Measurements from ENCODE around the gene VPS13C.

DNA sequence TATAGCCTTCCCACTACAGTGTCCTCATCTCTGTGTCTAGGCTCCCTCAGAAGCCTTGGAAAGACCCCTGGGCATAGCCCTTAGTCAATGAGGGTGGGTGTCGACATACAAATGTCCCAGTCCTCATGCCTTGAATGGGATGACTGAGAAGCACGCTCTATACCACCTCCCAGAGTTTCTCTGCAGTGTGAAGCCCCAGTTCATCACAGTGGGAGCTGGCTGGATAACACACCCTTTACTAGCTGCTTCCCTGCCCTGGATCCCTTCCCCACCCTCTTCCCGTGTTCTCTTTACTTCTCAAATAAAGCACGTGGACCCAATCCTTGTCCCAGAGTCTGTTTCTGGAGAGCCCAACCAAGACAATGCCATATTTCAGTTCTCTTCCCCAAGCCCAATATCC lies 239.3 kb downstream of the VPS13C start:
- TF ChIP-seq, protein P1, sequence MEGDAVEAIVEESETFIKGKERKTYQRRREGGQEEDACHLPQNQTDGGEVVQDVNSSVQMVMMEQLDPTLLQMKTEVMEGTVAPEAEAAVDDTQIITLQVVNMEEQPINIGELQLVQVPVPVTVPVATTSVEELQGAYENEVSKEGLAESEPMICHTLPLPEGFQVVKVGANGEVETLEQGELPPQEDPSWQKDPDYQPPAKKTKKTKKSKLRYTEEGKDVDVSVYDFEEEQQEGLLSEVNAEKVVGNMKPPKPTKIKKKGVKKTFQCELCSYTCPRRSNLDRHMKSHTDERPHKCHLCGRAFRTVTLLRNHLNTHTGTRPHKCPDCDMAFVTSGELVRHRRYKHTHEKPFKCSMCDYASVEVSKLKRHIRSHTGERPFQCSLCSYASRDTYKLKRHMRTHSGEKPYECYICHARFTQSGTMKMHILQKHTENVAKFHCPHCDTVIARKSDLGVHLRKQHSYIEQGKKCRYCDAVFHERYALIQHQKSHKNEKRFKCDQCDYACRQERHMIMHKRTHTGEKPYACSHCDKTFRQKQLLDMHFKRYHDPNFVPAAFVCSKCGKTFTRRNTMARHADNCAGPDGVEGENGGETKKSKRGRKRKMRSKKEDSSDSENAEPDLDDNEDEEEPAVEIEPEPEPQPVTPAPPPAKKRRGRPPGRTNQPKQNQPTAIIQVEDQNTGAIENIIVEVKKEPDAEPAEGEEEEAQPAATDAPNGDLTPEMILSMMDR (IDR thresholded peaks at IDR 0.05; ENCODE audit: low read length): no peak
- TF ChIP-seq EZH2 (IDR thresholded peaks at IDR 0.05; ENCODE audit: borderline replicate concordance, low read length): no peak

Measured in OCI-LY1 (cell line).